Testis (tissue), 2 donors: ENCODE measurements around the gene HSP90B1.

Experiments
- CTCF ChIP-seq, 3 experiments: fragments of 450-650 bp in 2 of 3; fragments of 200-600 bp in 1 of 3; sonication (generic) in 1 of 3; IDR thresholded peaks; one replicate each; pipeline ENCODE4 v1.5.1; 2016 to 2019; ENCODE audit warnings: antibody characterized with exemption in 3 of 3, mild to moderate bottlenecking in 2 of 3, moderate library complexity in 1 of 3
- POLR2A ChIP-seq: fragments of 450-650 bp; IDR thresholded peaks from one replicate; pipeline ENCODE4 v1.6.1; 2017; ENCODE audit warnings: antibody characterized with exemption, mild to moderate bottlenecking, moderate library complexity

DNA sequence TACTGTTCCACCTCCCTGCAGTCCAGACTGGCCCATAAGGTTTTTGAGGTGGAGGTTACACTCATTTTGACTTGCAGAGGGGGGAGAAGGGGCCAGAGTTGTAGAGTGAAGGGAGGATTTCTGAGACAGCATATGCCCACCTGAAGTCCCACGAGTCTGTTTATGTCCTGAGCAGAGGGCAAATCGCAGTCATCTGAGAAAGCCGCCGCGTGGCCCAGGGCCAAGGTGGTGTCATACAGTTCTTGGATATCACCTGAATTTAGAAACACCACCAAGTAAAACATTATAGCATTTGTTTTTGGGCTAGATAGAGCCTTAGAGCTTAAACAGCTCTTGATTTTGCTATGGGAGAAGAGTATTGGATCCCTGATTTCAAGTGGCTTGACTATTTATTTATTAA is 66.4 kb downstream of the HSP90B1 start:
- no peak for TF ChIP-seq POLR2A
- TF ChIP-seq CTCF (IDR thresholded peaks at IDR 0.05) = no peak
